Posterior cingulate gyrus (tissue), 11 donors: ENCODE measurements around the gene CELSR1.

Experiments used
- DNase-seq, 10 donors: peaks; one replicate each; pipeline versions ENCODE4 v3.0.0 to v3.0.0-alpha.2; 2020 to 2021; ENCODE audit warnings: mixed read lengths in 3 of 10
- intact Hi-C: fragments of 100-400 bp; cut with DNase I; formaldehyde crosslinking; loops from one replicate; pipeline ENCODE4 v1.15.1; 2023

CELSR1 gene

DNA sequence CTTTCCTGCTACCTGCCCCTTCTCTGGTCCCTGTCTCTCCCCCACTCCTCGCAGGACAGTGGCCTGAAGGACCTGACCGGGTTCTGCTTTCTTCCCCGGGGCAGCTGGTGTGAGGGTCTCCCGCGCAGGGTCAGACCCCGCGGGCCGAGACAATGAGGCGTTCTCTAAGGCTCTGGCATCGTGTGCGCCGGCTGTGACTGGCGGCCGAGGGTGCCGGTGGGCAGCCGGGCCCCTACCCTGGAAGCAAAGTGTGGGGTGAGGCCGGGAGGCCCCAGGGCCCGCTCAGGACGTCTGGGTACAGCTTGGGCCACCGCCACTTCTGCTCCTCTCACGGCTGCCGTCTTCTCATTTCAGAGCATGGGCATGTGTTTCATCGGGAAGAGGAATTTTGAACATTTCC lies 185.7 kb downstream of the CELSR1 start:
- intact Hi-C loops: no loop called here
- peak in 3 of 10 donors; percentile 51 to 77 (median 59) for DNase-seq

DNA sequence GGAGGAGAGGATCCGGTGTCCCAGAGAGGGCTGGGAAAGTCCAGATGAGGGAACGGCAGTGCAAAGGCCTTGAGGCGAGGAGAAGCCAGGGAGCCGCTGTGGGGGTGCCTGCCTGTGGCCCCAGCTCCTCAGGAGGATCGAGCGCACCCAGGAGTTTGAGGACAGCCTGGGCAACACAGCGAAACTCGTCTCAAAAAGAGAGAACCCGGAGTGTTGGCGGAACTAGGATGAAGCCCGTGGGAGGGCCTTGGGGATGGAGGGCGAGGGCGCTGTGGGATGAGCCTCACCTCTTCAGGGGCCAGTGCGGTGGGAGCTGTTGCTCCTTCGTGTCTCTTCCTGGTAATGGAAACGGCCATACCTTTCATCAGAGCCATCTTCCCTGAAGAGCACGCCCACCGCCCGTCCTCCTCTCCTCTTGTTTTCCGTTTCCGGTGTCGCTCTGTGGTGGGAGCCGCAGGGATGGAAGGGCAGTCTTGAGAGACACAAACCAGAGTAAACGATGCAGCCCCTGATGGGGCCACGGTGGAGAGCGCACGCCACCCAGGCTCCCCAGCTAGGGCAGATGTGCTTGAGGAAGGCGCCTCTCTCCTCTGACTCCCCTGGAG lies 186.2 kb downstream of the CELSR1 start:
- DNase-seq: peak in 3 of 10 donors; percentile 57 to 69 (median 57)

GRCh38 chr22:46350646-46351045 lies 186.8 kb downstream of the CELSR1 start:
- DNase-seq: peak in 3 of 10 donors; percentile 75 to 85 (median 76)
- intact Hi-C loops: no loop called here

More for the DNA sequence above, 186.2 kb downstream of the CELSR1 start:
- intact Hi-C loops: no loop called here

DNA sequence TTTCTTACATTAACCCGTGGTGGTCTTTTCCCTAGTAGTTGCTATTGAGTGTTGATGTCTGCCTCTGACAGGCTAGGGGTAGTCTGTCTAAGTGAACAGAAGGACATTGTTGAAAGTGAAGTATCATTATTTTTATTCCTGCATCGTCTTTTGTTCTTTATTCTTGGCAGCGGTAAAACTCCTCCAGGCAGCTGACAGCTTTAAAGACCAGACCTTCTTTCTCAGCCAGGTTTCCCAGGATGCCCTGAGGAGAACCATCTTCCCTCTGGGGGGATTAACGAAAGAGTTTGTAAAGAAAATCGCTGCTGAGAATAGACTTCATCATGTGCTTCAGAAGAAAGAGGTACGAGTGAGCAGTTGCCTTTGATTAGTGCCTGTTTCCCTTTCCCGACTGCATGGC lies 187.3 kb downstream of the CELSR1 start:
- intact Hi-C loops: no loop called here
- no peak for DNase-seq

GRCh38 chr22:46349681-46350080 lies 187.7 kb downstream of the CELSR1 start:
- DNase-seq: peak in 2 of 10 donors; percentile 28 to 52
- intact Hi-C loops: no loop called here

DNA sequence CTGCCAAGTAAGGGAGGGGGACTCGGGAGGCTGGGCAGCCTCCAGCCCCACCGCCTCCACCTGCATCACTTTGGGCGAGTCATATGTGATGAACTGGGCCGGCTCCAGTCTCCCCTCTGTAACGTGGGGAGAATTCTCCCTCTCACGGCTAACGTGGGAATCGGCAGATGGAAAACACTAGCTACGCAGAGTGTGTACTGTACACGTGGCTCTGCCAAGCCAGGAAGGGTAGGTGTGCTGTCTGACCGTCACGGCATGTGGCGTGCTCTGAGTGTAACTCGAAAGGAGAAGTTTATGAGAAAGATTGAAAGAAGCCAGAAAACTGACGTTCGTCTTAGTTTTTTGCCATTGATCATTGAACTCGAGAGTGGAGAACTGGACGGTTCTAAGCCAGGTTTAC lies 188.2 kb downstream of the CELSR1 start:
- intact Hi-C loops: no loop called here
- DNase-seq: peak in 3 of 10 donors; percentile 61 to 83 (median 81)

- intact Hi-C loops: no loop called here
These were observed 189.2 kb downstream of the CELSR1 start for GRCh38 chr22:46348099-46348695.

GRCh38 chr22:46347646-46348045 lies 189.8 kb downstream of the CELSR1 start:
- peak in 2 of 10 donors; percentile 48 to 51 for DNase-seq
- intact Hi-C loops: no loop called here

More at GRCh38 chr22:46348099-46348695, 189.2 kb downstream of the CELSR1 start:
- peak in 3 of 10 donors; percentile 39 to 67 (median 54) for DNase-seq

- peak in 3 of 10 donors; percentile 32 to 54 (median 49) for DNase-seq
- intact Hi-C loops: no loop called here
These were observed 190.6 kb downstream of the CELSR1 start for GRCh38 chr22:46346680-46347405.

- intact Hi-C loops: no loop called here
- DNase-seq: peak in 3 of 10 donors; percentile 22 to 51 (median 32)
These were observed 196.7 kb downstream of the CELSR1 start for GRCh38 chr22:46340676-46341075.

DNA sequence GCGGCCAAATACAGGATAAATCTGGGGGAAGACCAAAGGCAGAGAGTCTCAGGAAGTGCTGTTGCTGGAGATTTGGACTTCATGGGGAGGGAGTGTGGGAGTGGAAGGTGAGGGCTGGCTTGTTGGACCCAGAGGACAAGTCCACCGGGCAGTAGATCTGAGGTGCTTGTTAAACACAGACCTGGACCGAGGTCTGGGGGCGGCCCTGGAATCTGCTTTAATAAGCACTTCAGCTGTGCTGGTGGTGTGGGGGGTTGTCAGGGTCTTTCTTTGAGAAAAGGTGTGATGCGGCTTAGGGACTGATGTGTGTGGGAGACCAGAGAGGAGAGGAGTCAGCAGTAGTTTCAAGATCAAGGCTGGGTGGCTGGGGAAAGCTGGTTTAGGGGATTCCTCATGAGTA lies 197.5 kb downstream of the CELSR1 start:
- intact Hi-C loops: no loop called here
- DNase-seq: peak in 3 of 10 donors; percentile 35 to 59 (median 35)

GRCh38 chr22:46338636-46339035 lies 198.8 kb downstream of the CELSR1 start:
- intact Hi-C loops: no loop called here
- peak in 3 of 10 donors; percentile 28 to 52 (median 44) for DNase-seq

DNA sequence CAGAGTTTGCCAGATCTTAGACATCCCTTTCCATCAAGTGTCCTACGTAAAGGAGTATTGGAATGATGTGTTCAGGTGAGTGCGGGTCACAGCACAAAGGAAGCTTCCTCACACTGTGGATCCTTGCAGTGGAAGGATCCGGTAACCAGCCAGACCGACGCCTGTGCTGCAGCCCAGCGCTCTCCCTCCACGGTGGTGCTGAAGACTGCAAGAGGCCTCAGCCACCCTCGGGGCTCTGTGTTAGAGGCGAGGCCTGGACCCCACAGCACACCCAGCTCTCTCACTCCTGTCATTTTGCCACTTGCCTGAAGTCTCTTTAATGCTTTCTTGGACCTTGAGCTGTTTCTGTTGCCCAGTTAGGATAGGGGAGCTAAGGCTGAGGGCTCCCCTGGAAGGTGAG lies 199.6 kb downstream of the CELSR1 start:
- DNase-seq: peak in 3 of 10 donors; percentile 25 to 50 (median 30)
- intact Hi-C loops: no loop called here

DNA sequence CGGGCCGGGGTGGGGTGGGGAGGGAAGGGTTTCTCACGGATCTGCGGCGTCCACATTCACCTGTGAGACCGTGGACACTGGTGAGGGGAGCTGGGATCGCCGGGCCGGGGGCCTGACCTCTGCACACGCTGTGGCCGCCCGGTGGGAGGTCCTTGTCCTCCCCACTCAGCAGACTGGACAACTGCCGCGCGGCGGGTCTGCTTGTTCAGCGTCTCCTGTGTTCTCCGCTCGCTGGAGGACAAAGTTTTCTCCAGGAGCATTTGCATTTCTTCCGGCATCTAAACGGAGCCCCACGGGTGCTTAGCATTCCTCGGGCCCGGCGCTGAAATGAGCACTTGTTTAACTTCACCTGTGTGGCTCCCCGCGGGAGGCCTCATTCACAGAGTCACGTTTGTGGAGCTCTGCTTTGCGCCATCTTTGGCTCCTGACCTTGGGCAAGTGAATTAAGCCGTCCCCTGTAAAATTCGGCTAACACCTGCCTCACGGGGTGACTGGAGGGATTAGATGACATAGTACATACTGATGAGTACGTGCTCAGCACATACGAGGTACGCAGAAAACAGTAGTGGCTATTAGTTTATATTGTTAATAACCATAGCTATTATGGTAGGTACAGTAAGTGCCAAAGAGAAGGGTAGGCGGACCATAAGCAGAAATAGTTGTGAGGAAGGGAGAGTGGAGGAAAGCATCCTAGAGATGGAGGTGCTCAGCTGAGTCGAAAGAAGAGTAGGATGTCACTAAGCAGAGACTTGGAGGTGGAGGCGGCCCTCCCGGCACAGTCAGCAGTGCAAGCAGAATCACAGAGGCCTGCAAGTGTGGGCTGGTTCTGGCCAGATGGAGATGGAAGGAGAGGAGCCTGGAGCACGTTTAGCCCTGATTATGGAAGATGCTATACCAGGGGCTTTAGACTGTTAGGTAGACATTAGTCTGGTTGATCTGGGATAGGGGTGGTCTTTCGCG lies 201.0 kb downstream of the CELSR1 start:
- DNase-seq: peak in 6 of 10 donors; percentile 38 to 90 (median 75)
- intact Hi-C loops: no loop called here

- intact Hi-C loops: no loop called here
- peak; percentile 72 to 98 (median 84) for DNase-seq
These were observed 202.0 kb downstream of the CELSR1 start, which contains the start of gene TRMU for GRCh38 chr22:46335201-46336118. Gene TRMU (plus strand): TSS chr22:46335714. CDS start chr22:46335765, 51 bp downstream.

DNA sequence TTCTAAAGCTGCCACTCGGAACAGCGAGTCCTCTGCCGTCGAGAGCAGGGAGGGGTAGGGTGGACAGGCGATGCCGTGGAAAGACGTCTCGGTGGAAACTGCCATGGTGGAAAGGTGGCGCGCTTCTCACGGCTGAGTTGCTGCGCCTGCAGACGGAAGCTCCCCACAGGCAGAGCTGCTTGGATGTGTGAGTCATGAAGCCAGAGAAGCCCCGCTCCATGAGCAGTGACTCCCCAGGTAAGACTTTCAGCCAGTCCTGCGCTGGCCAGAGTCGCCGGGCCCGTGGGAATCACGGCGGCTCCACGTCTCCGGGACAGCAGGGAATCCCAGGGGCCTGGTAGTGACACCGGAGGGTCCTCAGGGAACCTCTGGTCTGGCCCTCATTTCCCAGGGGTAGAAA lies 205.9 kb downstream of the CELSR1 start:
- intact Hi-C loops: loop anchor here (5.0 kb wide), 1 partner anchor 34 kb away; the partner anchor contains the start of gene GTSE1
- peak in 3 of 10 donors; percentile 31 to 58 (median 42) for DNase-seq

DNA sequence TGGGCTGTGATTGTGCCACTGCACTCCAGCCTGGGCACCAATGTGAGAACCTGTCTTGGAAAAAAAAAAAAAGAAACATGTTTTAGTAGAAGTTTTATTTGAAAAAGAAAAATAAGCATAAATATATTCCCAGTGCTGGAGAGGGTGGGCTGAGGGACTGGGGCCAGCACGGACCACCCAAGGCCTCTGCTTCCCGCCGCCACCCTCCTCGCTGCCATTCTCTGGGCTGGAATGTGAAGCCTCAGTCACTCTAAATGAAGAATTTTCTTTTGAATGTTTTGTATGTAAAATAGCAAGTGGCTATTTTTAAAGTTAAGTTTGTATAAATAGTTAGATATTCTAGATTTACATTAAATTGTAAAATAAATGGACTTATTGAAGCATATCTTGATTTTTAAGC lies 207.0 kb downstream of the CELSR1 start:
- intact Hi-C loops: loop anchor here (5.0 kb wide), 1 partner anchor 33 kb away; the partner anchor contains the start of gene GTSE1
- DNase-seq: peak in 3 of 10 donors; percentile 30 to 55 (median 52)

DNA sequence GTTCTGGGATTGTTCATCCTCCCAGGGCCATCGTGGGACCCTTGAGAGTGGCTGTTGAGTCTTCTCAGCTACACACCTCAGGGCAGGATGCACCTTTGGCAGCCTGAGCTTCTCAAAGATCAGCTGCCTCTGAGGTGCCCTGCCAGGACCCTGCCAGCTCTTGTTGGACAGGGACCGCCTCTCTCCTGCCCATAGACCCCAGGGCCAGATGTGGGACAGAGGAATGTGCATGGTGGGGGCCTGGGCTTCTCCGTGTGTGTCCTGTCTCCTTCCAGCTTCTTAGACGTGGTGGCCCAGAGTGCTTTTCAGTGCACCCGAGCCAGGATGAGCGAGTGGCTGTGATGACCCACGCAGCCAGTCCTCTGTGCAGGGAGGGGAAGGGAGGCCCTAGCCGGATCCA lies 207.8 kb downstream of the CELSR1 start:
- intact Hi-C loops: loop anchor here (5.0 kb wide), 1 partner anchor 32 kb away; the partner anchor contains the start of gene GTSE1
- peak in 3 of 10 donors; percentile 24 to 76 (median 55) for DNase-seq

DNA sequence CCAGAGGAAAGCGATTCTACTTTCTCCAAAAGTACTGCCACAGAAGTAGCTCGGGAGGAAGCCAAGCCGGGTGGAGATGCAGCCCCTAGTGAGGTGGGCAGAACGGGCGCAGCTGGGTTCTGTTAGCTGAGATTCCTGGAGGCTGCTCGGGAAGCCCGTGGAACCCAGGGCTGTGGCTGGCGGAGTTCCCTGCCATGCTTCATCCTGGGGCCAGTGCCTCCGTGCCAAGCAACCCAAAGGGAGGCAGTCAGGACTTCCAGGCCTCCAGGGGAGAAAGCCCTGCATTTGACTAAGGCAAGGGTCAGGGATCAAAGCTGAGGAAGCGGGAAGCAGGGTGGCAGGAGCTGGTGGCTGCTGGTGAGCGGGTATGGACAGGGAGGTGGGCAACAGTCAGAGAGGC lies 208.6 kb downstream of the CELSR1 start:
- DNase-seq: peak in 3 of 10 donors; percentile 15 to 62 (median 56)
- intact Hi-C loops: no loop called here
